CD4-positive, alpha-beta T cell (primary cell): ENCODE data around the gene PRR15. TPM values are rescaled to one million over a fixed set of nuclear protein-coding genes. Genes with fewer than 3 reads are reported as not detected.

Experiments used
- ATAC-seq: fragments of 200-7000 bp; cut with Tn5 transposase; one replicate; pipeline ENCODE4 v1.10.0; 2022; ENCODE audit warnings: mild to moderate bottlenecking; ENCODE audit not compliant: poor library complexity
- CTCF ChIA-PET: fragments of 350-600 bp; sonication (Branson Sonifier 250); formaldehyde crosslinking; loops from one replicate; lab custom pipeline; 2021; ENCODE audit warnings: antibody characterized with exemption, inconsistent platforms; lab: Charles Lee
- POLR2A ChIA-PET: fragments of 350-600 bp; sonication (Branson Sonifier 250); formaldehyde crosslinking; loops from one replicate; lab custom pipeline; 2021; ENCODE audit warnings: antibody characterized with exemption, inconsistent platforms; lab: Charles Lee
- DNase-seq, 14 experiments: peaks; one replicate each; pipeline ENCODE4 v3.0.0-alpha.2; 2013 to 2020; ENCODE audit warnings: mixed read lengths in 2 of 14
- H3K27ac ChIP-seq, 2 donors: one replicate each; pipeline versions ENCODE4 v1.5.1 to v1.7.0; 2013; ENCODE audit warnings: low read length in 2 of 2, low read depth in 1 of 2, mild to moderate bottlenecking in 1 of 2
- H3K27me3 ChIP-seq, 2 experiments: 1 replicate in 1 of 2; 2 replicates in 1 of 2; pipeline versions ENCODE4 v1.6.1 to v1.7.0; 2013; ENCODE audit warnings: low read length in 2 of 2, control low read depth in 1 of 2, mild to moderate bottlenecking in 1 of 2, moderate library complexity in 1 of 2; ENCODE audit not compliant: insufficient read depth in 2 of 2, control insufficient read depth in 1 of 2
- H3K36me3 ChIP-seq: one replicate; pipeline ENCODE4 v1.6.1; 2013; ENCODE audit warnings: low read length, control low read depth; ENCODE audit not compliant: insufficient read depth
- H3K4me1 ChIP-seq: one replicate; pipeline ENCODE4 v1.6.1; 2013; ENCODE audit warnings: low read length, control low read depth; ENCODE audit not compliant: insufficient read depth
- H3K4me3 ChIP-seq: one replicate; pipeline ENCODE4 v1.5.1; 2013; ENCODE audit warnings: mild to moderate bottlenecking, low read length, moderate library complexity
- H3K9me3 ChIP-seq, 2 experiments: 1 replicate in 1 of 2; 2 replicates in 1 of 2; pipeline versions ENCODE4 v1.6.1 to v1.7.0; 2013; ENCODE audit warnings: low read length in 2 of 2, mild to moderate bottlenecking in 2 of 2, control low read depth in 1 of 2, moderate library complexity in 1 of 2; ENCODE audit not compliant: control insufficient read depth in 1 of 2, insufficient read depth in 1 of 2
- H3K27ac Mint-ChIP-seq: one replicate; pipeline ENCODE4 v1.8.0; 2020; ENCODE audit warnings: mixed read lengths
- H3K27me3 Mint-ChIP-seq: one replicate; pipeline ENCODE4 v1.8.0; 2021; ENCODE audit warnings: mixed read lengths
- H3K36me3 Mint-ChIP-seq: one replicate; pipeline ENCODE4 v1.8.0; 2021; ENCODE audit warnings: low read depth, mixed read lengths
- H3K4me1 Mint-ChIP-seq: one replicate; pipeline ENCODE4 v1.8.0; 2021; ENCODE audit warnings: low read depth, mixed read lengths
- H3K4me3 Mint-ChIP-seq: one replicate; pipeline ENCODE4 v1.8.0; 2020; ENCODE audit warnings: mild to moderate bottlenecking, mixed read lengths
- H3K9me3 Mint-ChIP-seq: one replicate; pipeline ENCODE4 v1.8.0; 2020; ENCODE audit warnings: mixed read lengths
- CTCF ChIP-seq: fragments of 200-600 bp; IDR thresholded peaks from one replicate; pipeline ENCODE4 v1.8.0; 2022; ENCODE audit warnings: antibody characterized with exemption, mild to moderate bottlenecking
- intact Hi-C, 2 experiments: fragments of 100-400 bp; cut with DNase I in 1 of 2; cut with micrococcal nuclease in 1 of 2; formaldehyde crosslinking; loops; one replicate each; pipeline versions ENCODE4 v1.15.1 to v1.9.0; 2023 to 2025; cut with DNase I, micrococcal nuclease
- total RNA-seq, 174 experiments: library from RNA in 2 of 174; stranded (reverse) in 2 of 174; gene quantifications; one replicate each; pipeline ENCODE4 v1.2.3 and lab custom pipeline; 2021 to 2026

PRR15 gene
- total RNA-seq, 2 experiments from 2014 or later: not detected

- Mint-ChIP-seq H3K27ac (no peak overlapping the region), H3K36me3 (no peaks in the 10 kb centered on the region)
Measured at GRCh38 chr7:29604702-29605101, 41.1 kb downstream of the PRR15 start.

DNA sequence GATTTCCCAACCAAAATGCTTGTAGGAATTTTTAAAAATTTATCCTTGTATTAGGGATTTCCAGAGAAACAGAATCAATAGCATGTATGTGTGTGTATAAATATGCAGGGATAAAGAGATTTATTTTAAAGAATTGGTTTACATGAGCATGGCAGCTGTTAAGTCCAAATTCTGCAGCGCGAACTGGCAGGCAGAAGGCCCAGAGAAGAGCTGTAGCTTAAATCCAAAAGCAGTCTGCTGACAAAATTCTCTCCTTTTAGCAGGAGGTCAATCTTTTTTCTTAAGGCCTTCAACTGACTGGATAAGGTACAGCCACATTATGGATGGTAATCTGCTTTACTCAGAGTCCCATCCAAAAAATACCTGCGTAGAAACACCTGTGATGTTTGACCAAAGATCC lies 42.0 kb downstream of the PRR15 start:
- no peak overlapping the region for H3K4me3 ChIP-seq
- peaks cover 0 to 3% of the 10 kb centered on the region in 2 experiments for H3K9me3 ChIP-seq
- DNase-seq: no peak
- CTCF ChIA-PET: no interaction called here
- no peaks in the 10 kb centered on the region for H3K36me3 Mint-ChIP-seq
- H3K27ac Mint-ChIP-seq: no peak overlapping the region
- H3K36me3 ChIP-seq: no peaks in the 10 kb centered on the region
- no peaks in the 10 kb centered on the region for H3K4me1 Mint-ChIP-seq
- H3K27me3 Mint-ChIP-seq: no peaks in the 10 kb centered on the region
- POLR2A ChIA-PET: no interaction called here
- no peaks in the 10 kb centered on the region for H3K4me1 ChIP-seq
- peaks cover 3% of the 10 kb centered on the region for H3K9me3 Mint-ChIP-seq
- no peak for ATAC-seq
- TF ChIP-seq CTCF: no peak
- intact Hi-C loops: no loop called here
- H3K4me3 Mint-ChIP-seq: no peak overlapping the region
- H3K27me3 ChIP-seq: no peaks in the 10 kb centered on the region
- H3K27ac ChIP-seq: no peak overlapping the region

More at GRCh38 chr7:29604702-29605101, 41.1 kb downstream of the PRR15 start:
- TF ChIP-seq CTCF: no peak
- H3K9me3 Mint-ChIP-seq: peaks cover 3% of the 10 kb centered on the region
- no peaks in the 10 kb centered on the region for H3K27me3 ChIP-seq
- H3K27me3 Mint-ChIP-seq: peaks cover 9% of the 10 kb centered on the region
- CTCF ChIA-PET: no interaction called here
- ATAC-seq (no peak), DNase-seq (no peak)
- intact Hi-C loops: no loop called here
- H3K4me1 Mint-ChIP-seq: no peaks in the 10 kb centered on the region
- peaks cover 0 to 3% of the 10 kb centered on the region in 2 experiments for H3K9me3 ChIP-seq
- POLR2A ChIA-PET: no interaction called here
- no peak overlapping the region for H3K4me3 Mint-ChIP-seq
- H3K27ac ChIP-seq: no peak overlapping the region
- H3K4me1 ChIP-seq: no peaks in the 10 kb centered on the region
- no peak overlapping the region for H3K4me3 ChIP-seq
- no peaks in the 10 kb centered on the region for H3K36me3 ChIP-seq

DNA sequence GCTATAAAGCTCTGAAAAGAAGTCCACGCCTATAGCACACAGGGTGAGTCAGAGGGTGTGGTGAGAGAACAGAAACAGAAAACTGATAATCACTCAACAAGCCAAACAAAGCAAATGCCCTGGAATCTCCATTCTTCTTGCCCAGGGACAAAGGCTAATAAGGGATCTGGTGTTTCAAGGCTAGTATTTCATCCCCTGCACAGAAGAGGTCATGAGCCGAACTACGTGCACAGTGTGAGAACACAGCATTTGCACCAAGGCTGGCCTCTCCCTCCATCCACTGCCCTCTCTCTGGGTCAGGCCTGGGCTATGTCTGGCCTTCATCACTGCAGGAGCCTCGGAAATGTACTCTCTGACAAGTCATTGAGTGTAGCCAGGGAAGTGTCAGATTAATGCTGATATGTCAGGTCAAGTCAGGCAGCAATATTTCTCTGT lies 42.7 kb downstream of the PRR15 start:
- POLR2A ChIA-PET: no interaction called here
- no peak overlapping the region for H3K4me3 Mint-ChIP-seq

More for the DNA sequence above, 42.7 kb downstream of the PRR15 start:
- Histone ChIP-seq H3K4me1 (no peaks in the 10 kb centered on the region), H3K27ac (no peak overlapping the region), H3K9me3 (peaks cover 0 to 3% of the 10 kb centered on the region in 2 experiments), H3K36me3 (no peaks in the 10 kb centered on the region), H3K4me3 (no peak overlapping the region), H3K27me3 (no peaks in the 10 kb centered on the region)
- Mint-ChIP-seq H3K36me3 (no peaks in the 10 kb centered on the region), H3K27me3 (no peaks in the 10 kb centered on the region), H3K4me1 (no peaks in the 10 kb centered on the region), H3K9me3 (peaks cover 3% of the 10 kb centered on the region), H3K27ac (no peak overlapping the region)
- CTCF ChIA-PET: interaction anchor here (1.4 kb wide), 1 partner anchor 17 kb away, joined by 3 read pairs; no protein-coding TSS in a partner anchor
- TF ChIP-seq CTCF: no peak
- intact Hi-C loops: no loop called here
- DNase-seq: no peak
- no peak for ATAC-seq
